ENCODE measurements around the gene KLHL5.

KLHL5 gene

GRCh38 chr4:39051492-39051891, 10.5 kb upstream of the KLHL5 start:
- Mint-ChIP-seq H3K9me3 (no peaks in the 10 kb centered on the region), H3K4me3 (no peak overlapping the region), H3K27me3 (no peaks in the 10 kb centered on the region), H3K36me3 (ENCODE audit: low read depth) (no peaks in the 10 kb centered on the region), H3K27ac (no peak overlapping the region), H3K4me1 (peaks cover 28% of the 10 kb centered on the region)
- no peak for ATAC-seq
- no peak for DNase-seq

- Mint-ChIP-seq H3K4me1 (peaks cover 10% of the 10 kb centered on the region), H3K27ac (no peak overlapping the region), H3K27me3 (no peaks in the 10 kb centered on the region), H3K9me3 (no peaks in the 10 kb centered on the region), H3K4me3 (no peak overlapping the region), H3K36me3 (ENCODE audit: low read depth) (no peaks in the 10 kb centered on the region)
- DNase-seq (no peak), ATAC-seq (no peak)
Measured at GRCh38 chr4:39053983-39054382, 8.0 kb upstream of the KLHL5 start.

GRCh38 chr4:39054497-39054896, 7.5 kb upstream of the KLHL5 start:
- Mint-ChIP-seq H3K9me3 (no peaks in the 10 kb centered on the region), H3K27ac (no peak overlapping the region), H3K4me3 (no peak overlapping the region), H3K27me3 (no peaks in the 10 kb centered on the region), H3K4me1 (peaks cover 10% of the 10 kb centered on the region), H3K36me3 (ENCODE audit: low read depth) (no peaks in the 10 kb centered on the region)
- ATAC-seq (no peak), DNase-seq (no peak)

DNA sequence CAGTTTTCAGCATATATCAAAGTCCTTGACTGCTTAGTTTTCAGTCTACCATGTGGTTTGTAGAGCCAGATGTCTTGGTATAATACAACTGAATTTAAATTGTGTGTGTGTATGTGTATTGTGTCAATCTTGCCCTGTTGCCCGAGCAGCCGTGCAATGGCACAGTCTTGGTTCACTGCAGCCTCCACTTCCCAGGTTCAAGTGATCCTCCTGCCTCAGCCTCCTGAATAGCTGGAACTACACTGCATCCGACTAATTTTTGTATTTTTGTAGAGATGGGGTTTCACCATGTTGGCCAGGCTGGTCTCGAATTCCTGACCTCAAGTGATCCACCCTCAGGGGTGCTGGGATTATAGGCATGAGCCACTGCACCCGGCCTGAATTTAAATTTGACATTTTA, 6.0 kb upstream of the KLHL5 start:
- Mint-ChIP-seq H3K4me3 (no peak overlapping the region), H3K27ac (no peak overlapping the region), H3K36me3 (ENCODE audit: low read depth) (no peaks in the 10 kb centered on the region), H3K9me3 (no peaks in the 10 kb centered on the region), H3K27me3 (no peaks in the 10 kb centered on the region), H3K4me1 (peaks cover 12% of the 10 kb centered on the region)
- ATAC-seq = no peak
- no peak for DNase-seq

DNA sequence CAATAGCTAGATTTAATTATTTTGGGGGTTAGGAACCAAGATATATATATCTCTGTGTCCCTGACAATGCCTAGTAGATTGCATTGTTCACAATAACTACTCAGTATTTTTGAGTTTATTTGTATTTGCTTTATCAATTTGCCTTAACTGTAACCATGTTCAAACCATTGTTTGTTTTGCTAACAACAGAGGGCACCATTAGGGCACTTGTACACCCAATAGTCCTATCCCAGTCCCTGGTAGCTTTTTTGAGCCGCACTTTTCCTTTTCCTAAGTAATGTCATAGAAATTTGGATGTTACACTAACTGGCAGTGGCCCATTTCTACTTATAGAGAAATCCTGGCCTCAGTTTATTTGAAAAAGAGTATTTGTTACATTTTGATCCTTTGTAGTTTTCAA, 575 bp upstream of the KLHL5 start:
- Mint-ChIP-seq H3K4me3 (no peak overlapping the region), H3K27ac (no peak overlapping the region), H3K27me3 (no peaks in the 10 kb centered on the region), H3K9me3 (no peaks in the 10 kb centered on the region), H3K4me1 (peaks cover 19% of the 10 kb centered on the region), H3K36me3 (ENCODE audit: low read depth) (no peaks in the 10 kb centered on the region)
- DNase-seq = no peak
- ATAC-seq = no peak

DNA sequence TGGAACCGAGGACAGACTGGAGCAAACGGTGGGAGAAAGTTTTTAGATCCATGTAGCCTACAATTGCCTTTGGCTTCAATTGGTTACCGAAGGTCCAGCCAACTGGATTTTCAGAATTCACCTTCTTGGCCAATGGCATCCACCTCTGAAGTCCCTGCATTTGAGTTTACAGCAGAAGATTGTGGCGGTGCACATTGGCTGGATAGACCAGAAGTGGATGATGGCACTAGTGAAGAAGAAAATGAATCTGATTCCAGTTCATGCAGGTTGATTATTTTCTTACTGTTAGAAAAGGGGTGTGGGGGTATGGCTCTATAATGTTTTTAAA, 702 bp downstream of the KLHL5 start:
- H3K9me3 Mint-ChIP-seq = no peaks in the 10 kb centered on the region
- no peak overlapping the region for H3K4me3 Mint-ChIP-seq
- ATAC-seq = no peak
- no peak overlapping the region for H3K27ac Mint-ChIP-seq
- DNase-seq = no peak
- H3K4me1 Mint-ChIP-seq = peaks cover 14% of the 10 kb centered on the region
- H3K36me3 Mint-ChIP-seq (ENCODE audit: low read depth) = no peaks in the 10 kb centered on the region
- no peaks in the 10 kb centered on the region for H3K27me3 Mint-ChIP-seq

GRCh38 chr4:39063430-39063829, 1.4 kb downstream of the KLHL5 start:
- Mint-ChIP-seq H3K4me1 (peaks cover 14% of the 10 kb centered on the region), H3K36me3 (ENCODE audit: low read depth) (no peaks in the 10 kb centered on the region), H3K9me3 (no peaks in the 10 kb centered on the region), H3K27ac (no peak overlapping the region), H3K27me3 (no peaks in the 10 kb centered on the region), H3K4me3 (no peak overlapping the region)
- ATAC-seq (no peak), DNase-seq (no peak)

DNA sequence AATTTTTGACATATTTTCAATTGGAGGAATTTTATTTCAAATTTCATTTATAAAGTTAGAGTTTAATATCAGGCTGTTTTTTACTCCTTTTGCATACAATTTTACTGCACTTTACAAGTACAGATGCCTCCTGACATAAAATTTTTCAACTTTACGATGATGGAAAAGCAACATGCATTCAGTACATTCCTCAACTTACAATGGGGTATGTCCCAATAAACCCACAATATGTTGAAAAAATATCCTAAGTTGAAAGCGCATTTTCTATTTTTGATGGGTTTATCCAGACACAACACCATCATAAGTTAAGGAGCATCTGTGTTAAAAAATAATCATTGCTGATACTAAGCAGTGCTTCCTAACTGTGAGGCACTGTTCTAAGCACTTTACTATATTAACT, 4.3 kb downstream of the KLHL5 start:
- Mint-ChIP-seq H3K9me3 (no peaks in the 10 kb centered on the region), H3K4me1 (peaks cover 11% of the 10 kb centered on the region), H3K4me3 (no peak overlapping the region), H3K27ac (no peak overlapping the region), H3K27me3 (no peaks in the 10 kb centered on the region), H3K36me3 (ENCODE audit: low read depth) (no peaks in the 10 kb centered on the region)
- ATAC-seq = no peak
- DNase-seq = no peak

DNA sequence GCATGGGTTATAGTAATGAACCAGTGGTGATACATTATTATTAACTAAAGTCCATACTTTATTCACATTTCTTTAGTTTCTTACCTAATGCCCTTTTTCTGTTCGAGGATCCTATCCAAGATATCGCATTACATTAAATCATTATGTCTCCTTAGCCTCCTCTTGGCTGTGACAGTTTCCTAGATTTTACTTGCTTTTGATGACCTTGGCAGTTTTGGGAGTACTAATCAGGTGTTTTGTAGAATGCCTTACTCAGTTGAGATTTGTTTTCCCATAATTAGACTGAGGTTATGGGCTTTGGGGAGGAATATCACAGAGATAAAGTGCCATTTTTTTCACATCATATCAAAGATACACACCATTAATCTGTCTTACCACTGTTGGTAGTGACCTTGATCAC, 5.0 kb downstream of the KLHL5 start:
- no peak overlapping the region for H3K4me3 Mint-ChIP-seq
- H3K36me3 Mint-ChIP-seq (ENCODE audit: low read depth) = no peaks in the 10 kb centered on the region
- H3K9me3 Mint-ChIP-seq = no peaks in the 10 kb centered on the region
- no peaks in the 10 kb centered on the region for H3K27me3 Mint-ChIP-seq
- ATAC-seq = no peak
- DNase-seq = no peak
- H3K4me1 Mint-ChIP-seq = peaks cover 11% of the 10 kb centered on the region
- H3K27ac Mint-ChIP-seq = no peak overlapping the region

DNA sequence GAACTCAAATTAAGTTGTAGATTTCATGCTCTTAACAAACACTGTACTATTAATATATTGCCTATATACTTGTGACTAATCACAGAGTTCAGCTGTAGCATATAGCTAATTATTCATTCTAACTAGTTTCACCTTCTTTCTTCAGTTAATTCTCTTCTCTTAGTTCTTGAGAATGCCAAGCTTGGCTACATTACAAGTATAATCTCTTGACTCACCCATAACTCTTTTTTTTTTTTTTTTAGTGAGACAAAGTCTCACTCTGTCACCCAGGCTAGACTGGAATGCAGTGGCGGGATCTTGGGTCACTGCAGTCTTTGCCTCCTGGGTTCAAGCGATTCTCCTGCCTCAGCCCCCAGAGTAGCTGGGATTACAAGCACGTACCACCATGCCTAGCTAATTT, 5.4 kb downstream of the KLHL5 start:
- Mint-ChIP-seq H3K4me3 (no peak overlapping the region), H3K9me3 (no peaks in the 10 kb centered on the region), H3K27ac (no peak overlapping the region), H3K36me3 (ENCODE audit: low read depth) (no peaks in the 10 kb centered on the region), H3K4me1 (peaks cover 11% of the 10 kb centered on the region), H3K27me3 (no peaks in the 10 kb centered on the region)
- ATAC-seq (no peak), DNase-seq (no peak)

DNA sequence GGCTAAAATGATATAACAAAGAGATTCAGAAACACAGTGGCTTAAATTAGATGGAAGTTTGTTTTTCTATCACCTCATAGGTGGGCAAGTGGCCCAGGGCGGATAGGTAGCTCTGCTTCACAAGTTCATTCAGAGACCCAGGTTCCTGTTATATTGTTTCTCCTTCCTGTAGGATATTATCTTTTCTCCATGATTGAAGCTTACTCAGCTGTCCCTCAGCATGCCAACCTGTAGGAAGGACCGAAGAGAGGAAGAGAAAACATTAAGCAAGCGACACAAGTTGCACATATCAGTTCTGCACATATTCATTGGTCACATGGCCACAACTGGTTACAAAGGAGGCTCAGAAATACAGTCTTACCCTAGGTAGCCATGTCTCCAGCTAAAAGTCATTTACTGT, 6.9 kb downstream of the KLHL5 start:
- H3K4me1 Mint-ChIP-seq = no peaks in the 10 kb centered on the region
- H3K36me3 Mint-ChIP-seq (ENCODE audit: low read depth) = no peaks in the 10 kb centered on the region
- no peaks in the 10 kb centered on the region for H3K27me3 Mint-ChIP-seq
- H3K4me3 Mint-ChIP-seq = no peak overlapping the region
- no peaks in the 10 kb centered on the region for H3K9me3 Mint-ChIP-seq
- ATAC-seq (no peak), DNase-seq (no peak)
- no peak overlapping the region for H3K27ac Mint-ChIP-seq

DNA sequence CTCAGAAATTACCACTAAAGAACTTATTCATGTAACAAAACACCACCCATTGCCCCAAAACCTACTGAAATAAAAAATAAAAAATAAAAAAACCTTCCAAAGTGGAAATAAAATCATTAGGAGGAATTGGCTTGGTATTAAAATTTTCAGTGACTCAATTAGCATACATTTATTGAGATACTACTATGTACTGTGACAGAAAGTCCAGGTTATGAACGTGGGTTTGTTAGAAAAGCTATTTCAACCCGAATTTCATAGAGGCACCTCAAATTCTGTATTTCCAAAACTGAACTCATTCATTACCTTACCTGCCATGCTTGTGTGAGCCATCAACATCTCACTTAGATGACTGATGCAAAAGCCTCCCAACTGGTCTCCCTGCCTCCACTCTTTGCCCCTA, 16.8 kb downstream of the KLHL5 start:
- DNase-seq (no peak), ATAC-seq (no peak)
- H3K4me3 Mint-ChIP-seq = no peak overlapping the region
- no peak overlapping the region for H3K27ac Mint-ChIP-seq
- H3K4me1 Mint-ChIP-seq = no peaks in the 10 kb centered on the region
- H3K9me3 Mint-ChIP-seq = peaks cover 5% of the 10 kb centered on the region
- no peaks in the 10 kb centered on the region for H3K27me3 Mint-ChIP-seq
- peaks cover 16% of the 10 kb centered on the region for H3K36me3 Mint-ChIP-seq (ENCODE audit: low read depth)

GRCh38 chr4:39083164-39083563, 21.1 kb downstream of the KLHL5 start:
- peaks cover 5% of the 10 kb centered on the region for H3K9me3 Mint-ChIP-seq

DNA sequence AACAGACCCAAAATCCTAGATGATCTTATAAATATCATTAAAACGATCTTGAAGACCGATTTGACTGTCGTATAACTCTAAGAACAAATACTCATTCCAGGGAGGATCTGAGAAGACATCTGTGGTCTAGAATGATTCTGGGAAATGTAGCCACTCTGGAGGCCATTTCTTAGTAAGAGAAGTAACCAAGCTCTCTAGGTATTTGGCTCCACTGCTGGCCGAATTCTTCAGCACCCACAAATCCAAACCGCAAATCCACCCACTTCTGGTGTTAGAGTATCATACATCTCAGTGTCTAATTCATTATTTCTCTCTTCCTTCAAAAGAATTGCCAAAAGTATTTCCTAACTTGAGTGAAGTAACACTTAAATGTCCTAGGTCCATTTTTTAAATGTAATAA, 23.9 kb downstream of the KLHL5 start:
- no peak overlapping the region for H3K27ac Mint-ChIP-seq
- H3K27me3 Mint-ChIP-seq = no peaks in the 10 kb centered on the region
- no peak for ATAC-seq
- peaks cover 7% of the 10 kb centered on the region for H3K36me3 Mint-ChIP-seq (ENCODE audit: low read depth)
- H3K4me1 Mint-ChIP-seq = no peaks in the 10 kb centered on the region
- no peak overlapping the region for H3K4me3 Mint-ChIP-seq
- no peak for DNase-seq
- no peaks in the 10 kb centered on the region for H3K9me3 Mint-ChIP-seq

More at GRCh38 chr4:39083164-39083563, 21.1 kb downstream of the KLHL5 start:
- DNase-seq (no peak), ATAC-seq (no peak)
- no peaks in the 10 kb centered on the region for H3K4me1 Mint-ChIP-seq
- no peak overlapping the region for H3K4me3 Mint-ChIP-seq
- no peaks in the 10 kb centered on the region for H3K27me3 Mint-ChIP-seq
- no peak overlapping the region for H3K27ac Mint-ChIP-seq
- H3K36me3 Mint-ChIP-seq (ENCODE audit: low read depth) = peaks cover 6% of the 10 kb centered on the region

GRCh38 chr4:39096847-39097246, 34.8 kb downstream of the KLHL5 start:
- H3K4me3 Mint-ChIP-seq = no peak overlapping the region
- peaks cover 5% of the 10 kb centered on the region for H3K36me3 Mint-ChIP-seq (ENCODE audit: low read depth)
- no peaks in the 10 kb centered on the region for H3K27me3 Mint-ChIP-seq
- DNase-seq (no peak), ATAC-seq (no peak)
- H3K27ac Mint-ChIP-seq = no peak overlapping the region
- no peaks in the 10 kb centered on the region for H3K4me1 Mint-ChIP-seq
- no peaks in the 10 kb centered on the region for H3K9me3 Mint-ChIP-seq

- ATAC-seq (no peak), DNase-seq (no peak)
- no peak overlapping the region for H3K27ac Mint-ChIP-seq
- no peaks in the 10 kb centered on the region for H3K4me1 Mint-ChIP-seq
- no peaks in the 10 kb centered on the region for H3K9me3 Mint-ChIP-seq
- H3K36me3 Mint-ChIP-seq (ENCODE audit: low read depth) = peaks cover 5% of the 10 kb centered on the region
- no peak overlapping the region for H3K4me3 Mint-ChIP-seq
- no peaks in the 10 kb centered on the region for H3K27me3 Mint-ChIP-seq
Measured at GRCh38 chr4:39097290-39097689, 35.3 kb downstream of the KLHL5 start.

All from activated naive CD8-positive, alpha-beta T cell treated with anti-CD3 and anti-CD28 coated beads, Interleukin-2, amount 50 U/mL, for 24 hours (primary cell).